HepG2 (cell line): Measurements from ENCODE around the gene MGLL.

Experiments
- CCAR2 ChIP-seq: fragments of 200-400 bp; formaldehyde crosslinking; optimal IDR thresholded peaks from 2 replicates; pipeline ENCODE3; 2018; ENCODE audit warnings: low read depth, mild to moderate bottlenecking, low read length, moderate library complexity
- CSRNP2 ChIP-seq: sonication (generic); formaldehyde crosslinking; conservative IDR thresholded peaks from 2 replicates; pipeline ENCODE4 v1.8.0; 2022; ENCODE audit warnings: low read depth, missing genetic modification reagents
- GMEB1 ChIP-seq: sonication (generic); formaldehyde crosslinking; IDR thresholded peaks from 2 replicates; pipeline ENCODE4 v1.5.1; 2020; ENCODE audit warnings: missing genetic modification reagents, mild to moderate bottlenecking, borderline replicate concordance
- GPN1 ChIP-seq: sonication (generic); formaldehyde crosslinking; IDR thresholded peaks from 2 replicates; pipeline ENCODE4 v1.5.1; 2020; ENCODE audit warnings: missing genetic modification reagents, borderline replicate concordance
- MAZ ChIP-seq, 2 experiments: sonication (generic) in 1 of 2; formaldehyde crosslinking in 1 of 2; IDR thresholded peaks; 2 replicates each; pipeline versions ENCODE4 v1.5.0 to v1.6.1; 2012 to 2020; ENCODE audit warnings: low read depth in 2 of 2, mild to moderate bottlenecking in 2 of 2, borderline replicate concordance in 1 of 2, improper control_type of control experiment in 1 of 2, low read length in 1 of 2, missing genetic modification reagents in 1 of 2, moderate library complexity in 1 of 2
- MEF2D ChIP-seq: sonication (generic); formaldehyde crosslinking; IDR thresholded peaks from 2 replicates; pipeline ENCODE4 v1.5.1; 2020; ENCODE audit warnings: mild to moderate bottlenecking, missing genetic modification reagents
- PHF8 ChIP-seq: sonication (generic); formaldehyde crosslinking; IDR thresholded peaks from 2 replicates; pipeline ENCODE4 v1.5.0; 2020; ENCODE audit warnings: missing genetic modification reagents
- PTBP1 ChIP-seq: fragments of 200-400 bp; formaldehyde crosslinking; IDR thresholded peaks from 2 replicates; pipeline ENCODE4 v1.6.1; 2018; ENCODE audit warnings: low read length, low read depth; ENCODE audit not compliant: poor library complexity, severe bottlenecking
- SMARCC2 ChIP-seq: fragments of 450-650 bp; IDR thresholded peaks from 2 replicates; pipeline ENCODE4 v1.6.1; 2017; ENCODE audit warnings: antibody characterized with exemption, mild to moderate bottlenecking
- SNRNP70 ChIP-seq: fragments of 200-400 bp; formaldehyde crosslinking; IDR thresholded peaks from 2 replicates; pipeline ENCODE4 v1.6.1; 2017; ENCODE audit warnings: mild to moderate bottlenecking, low read depth, low read length, moderate library complexity
- ZNF850 ChIP-seq: sonication (generic); formaldehyde crosslinking; conservative IDR thresholded peaks from 2 replicates; pipeline ENCODE4 v1.9.0; 2021; ENCODE audit warnings: mild to moderate bottlenecking, missing genetic modification reagents
- TF ChIP-seq, protein P1 (sequence below): sonication (generic); formaldehyde crosslinking; IDR thresholded peaks from 2 replicates; pipeline ENCODE4 v1.5.0; 2020; ENCODE audit warnings: mild to moderate bottlenecking, missing genetic modification reagents, moderate library complexity
- TF ChIP-seq, protein P2 (sequence below): sonication (generic); formaldehyde crosslinking; IDR thresholded peaks from 2 replicates; pipeline ENCODE4 v1.4.0; 2020; ENCODE audit warnings: missing genetic modification reagents

DNA sequence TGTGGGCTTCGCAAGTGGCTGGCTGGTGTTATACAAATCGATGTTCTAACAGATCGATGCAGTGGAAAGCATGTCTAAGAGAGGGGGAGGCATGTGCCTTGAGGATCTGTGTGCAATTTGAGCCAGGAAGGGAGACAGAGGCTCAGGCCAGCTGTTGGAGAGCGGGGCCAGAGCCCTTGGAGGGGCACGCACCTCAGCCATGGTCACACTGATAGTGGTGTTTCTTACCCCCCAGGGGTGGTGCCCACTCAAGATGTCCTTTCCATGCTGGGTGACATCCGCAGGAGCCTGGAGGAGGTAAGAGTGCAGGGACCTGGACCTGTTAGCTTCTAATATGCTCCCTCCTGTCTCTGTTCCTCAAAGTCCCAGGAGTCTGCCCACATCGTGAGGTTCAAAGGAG, 153.4 kb downstream of the MGLL start:
- TF ChIP-seq SMARCC2, result no peak
- TF ChIP-seq, protein P1, sequence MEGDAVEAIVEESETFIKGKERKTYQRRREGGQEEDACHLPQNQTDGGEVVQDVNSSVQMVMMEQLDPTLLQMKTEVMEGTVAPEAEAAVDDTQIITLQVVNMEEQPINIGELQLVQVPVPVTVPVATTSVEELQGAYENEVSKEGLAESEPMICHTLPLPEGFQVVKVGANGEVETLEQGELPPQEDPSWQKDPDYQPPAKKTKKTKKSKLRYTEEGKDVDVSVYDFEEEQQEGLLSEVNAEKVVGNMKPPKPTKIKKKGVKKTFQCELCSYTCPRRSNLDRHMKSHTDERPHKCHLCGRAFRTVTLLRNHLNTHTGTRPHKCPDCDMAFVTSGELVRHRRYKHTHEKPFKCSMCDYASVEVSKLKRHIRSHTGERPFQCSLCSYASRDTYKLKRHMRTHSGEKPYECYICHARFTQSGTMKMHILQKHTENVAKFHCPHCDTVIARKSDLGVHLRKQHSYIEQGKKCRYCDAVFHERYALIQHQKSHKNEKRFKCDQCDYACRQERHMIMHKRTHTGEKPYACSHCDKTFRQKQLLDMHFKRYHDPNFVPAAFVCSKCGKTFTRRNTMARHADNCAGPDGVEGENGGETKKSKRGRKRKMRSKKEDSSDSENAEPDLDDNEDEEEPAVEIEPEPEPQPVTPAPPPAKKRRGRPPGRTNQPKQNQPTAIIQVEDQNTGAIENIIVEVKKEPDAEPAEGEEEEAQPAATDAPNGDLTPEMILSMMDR, result no peak
- TF ChIP-seq CSRNP2 (CRISPR knock-in tag), result no peak
- TF ChIP-seq GPN1, result no peak
- no peak for TF ChIP-seq ZNF850 (CRISPR knock-in tag)
- TF ChIP-seq MEF2D, result no peak
- TF ChIP-seq CCAR2, result no peak
- TF ChIP-seq, protein P2, sequence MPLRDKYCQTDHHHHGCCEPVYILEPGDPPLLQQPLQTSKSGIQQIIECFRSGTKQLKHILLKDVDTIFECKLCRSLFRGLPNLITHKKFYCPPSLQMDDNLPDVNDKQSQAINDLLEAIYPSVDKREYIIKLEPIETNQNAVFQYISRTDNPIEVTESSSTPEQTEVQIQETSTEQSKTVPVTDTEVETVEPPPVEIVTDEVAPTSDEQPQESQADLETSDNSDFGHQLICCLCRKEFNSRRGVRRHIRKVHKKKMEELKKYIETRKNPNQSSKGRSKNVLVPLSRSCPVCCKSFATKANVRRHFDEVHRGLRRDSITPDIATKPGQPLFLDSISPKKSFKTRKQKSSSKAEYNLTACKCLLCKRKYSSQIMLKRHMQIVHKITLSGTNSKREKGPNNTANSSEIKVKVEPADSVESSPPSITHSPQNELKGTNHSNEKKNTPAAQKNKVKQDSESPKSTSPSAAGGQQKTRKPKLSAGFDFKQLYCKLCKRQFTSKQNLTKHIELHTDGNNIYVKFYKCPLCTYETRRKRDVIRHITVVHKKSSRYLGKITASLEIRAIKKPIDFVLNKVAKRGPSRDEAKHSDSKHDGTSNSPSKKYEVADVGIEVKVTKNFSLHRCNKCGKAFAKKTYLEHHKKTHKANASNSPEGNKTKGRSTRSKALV, result no peak
- TF ChIP-seq SNRNP70, result no peak
- no peak for TF ChIP-seq GMEB1 (CRISPR knock-in tag)
- TF ChIP-seq PTBP1, result no peak
- TF ChIP-seq PHF8, result no peak
- TF ChIP-seq MAZ (IDR thresholded peaks at IDR 0.05; ENCODE audit: borderline replicate concordance, low read depth, low read length), result no peak
- TF ChIP-seq MAZ (CRISPR knock-in tag; IDR thresholded peaks at IDR 0.05; ENCODE audit: low read depth), result no peak
